ENCODE results near the gene DECR2.

DNA sequence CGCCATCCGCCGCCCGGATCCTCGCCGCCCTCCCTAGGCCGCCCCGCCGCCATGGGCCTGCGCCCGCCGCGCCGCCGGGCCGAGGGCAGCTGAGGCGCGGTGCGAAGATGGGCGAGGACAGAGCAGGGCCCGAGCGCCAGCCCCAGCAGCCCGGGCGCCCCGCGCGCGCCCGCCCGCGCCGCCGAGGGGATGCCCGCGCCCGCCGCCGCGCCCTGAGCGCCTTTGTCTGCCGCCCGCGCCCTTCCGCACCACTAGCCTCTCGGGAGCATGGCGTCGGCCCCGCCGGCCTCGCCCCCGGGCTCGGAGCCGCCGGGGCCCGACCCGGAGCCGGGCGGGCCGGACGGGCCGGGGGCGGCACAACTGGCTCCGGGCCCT is 24.0 kb downstream of the DECR2 start:
- no peak for TF ChIP-seq POLR2A (IDR thresholded peaks at IDR 0.05; ENCODE audit: low read length)
- no peak for TF ChIP-seq GATA1 (IDR thresholded peaks at IDR 0.05; ENCODE audit: low read depth, low read length)
